H1 (cell line): ENCODE results near the gene B4GALNT3. TPM values are rescaled to one million over a fixed set of nuclear protein-coding genes. Genes with fewer than 3 reads are reported as not detected.

ENCODE experiments used
- CTCF ChIA-PET: fragments of 300-600 bp; sonication (Branson Sonifier 250); formaldehyde crosslinking; loops from one replicate; lab custom pipeline; 2021; ENCODE audit not compliant: partially characterized antibody; lab: Charles Lee
- POLR2A ChIA-PET: fragments of 300-600 bp; sonication (Branson Sonifier 250); formaldehyde crosslinking; loops from one replicate; lab custom pipeline; 2021; ENCODE audit warnings: inconsistent platforms; ENCODE audit not compliant: partially characterized antibody; lab: Charles Lee
- DNase-seq, 2 experiments: peaks; one replicate each; pipeline versions ENCODE4 v3.0.0 to v3.0.0-alpha.2; 2010 to 2022; ENCODE audit warnings: low spot score in 2 of 2, low read depth in 1 of 2, mixed read lengths in 1 of 2
- FAIRE-seq: peaks from 2 replicates; lab custom pipeline; 2011; peaks lifted over from hg19 to GRCh38; lab: Jason Lieb, UNC
- H2AFZ ChIP-seq: 2 replicates; pipeline ENCODE4 v1.8.1; 2012; ENCODE audit warnings: low read length, inconsistent platforms
- H2AK5ac ChIP-seq: 2 replicates; pipeline ENCODE4 v1.6.1; 2013; ENCODE audit warnings: low read depth, low read length
- H2BK120ac ChIP-seq: replicated peaks from 2 replicates; pipeline ENCODE3; 2013; ENCODE audit warnings: low read depth, low read length, inconsistent platforms
- H2BK12ac ChIP-seq: 2 replicates; pipeline ENCODE4 v1.6.1; 2013; ENCODE audit warnings: low read depth, low read length
- H2BK15ac ChIP-seq: 2 replicates; pipeline ENCODE4 v1.6.1; 2013; ENCODE audit warnings: low read length
- H2BK20ac ChIP-seq: 2 replicates; pipeline ENCODE4 v1.6.1; 2013; ENCODE audit warnings: low read length
- H2BK5ac ChIP-seq: 2 replicates; pipeline ENCODE4 v1.6.1; 2013; ENCODE audit warnings: low read depth, low read length
- H3K14ac ChIP-seq: 2 replicates; pipeline ENCODE4 v1.6.1; 2013; ENCODE audit warnings: inconsistent platforms; ENCODE audit not compliant: insufficient read length
- H3K18ac ChIP-seq: 2 replicates; pipeline ENCODE4 v1.6.1; 2013; ENCODE audit warnings: low read length; ENCODE audit errors: extremely low read depth
- H3K23ac ChIP-seq: 2 replicates; pipeline ENCODE4 v1.6.1; 2013; ENCODE audit warnings: inconsistent platforms; ENCODE audit not compliant: insufficient read length
- H3K23me2 ChIP-seq: 2 replicates; pipeline ENCODE4 v1.6.1; 2013; ENCODE audit warnings: low read depth, low read length
- H3K27ac ChIP-seq: 2 replicates; pipeline ENCODE4 v1.6.1; 2011; ENCODE audit warnings: low read depth, low read length, inconsistent platforms
- H3K27me3 ChIP-seq, 4 experiments: replicated peaks in 1 of 4; 1 replicate in 1 of 4; 2 replicates in 3 of 4; pipeline versions ENCODE4 v1.6.1 to v1.8.1; 2011 to 2013; ENCODE audit warnings: low read length in 3 of 4, mild to moderate bottlenecking in 3 of 4, inconsistent platforms in 2 of 4, mixed read lengths in 2 of 4, moderate library complexity in 1 of 4; ENCODE audit not compliant: control insufficient read depth in 3 of 4, insufficient read depth in 3 of 4; ENCODE audit errors: extremely low read depth in 1 of 4
- H3K36me3 ChIP-seq, 4 experiments: 2 replicates each; pipeline versions ENCODE4 v1.6.1 to v1.8.1; 2011 to 2013; ENCODE audit warnings: mild to moderate bottlenecking in 4 of 4, low read length in 3 of 4, moderate library complexity in 2 of 4, control low read depth in 1 of 4, inconsistent platforms in 1 of 4; ENCODE audit not compliant: insufficient read depth in 4 of 4, control insufficient read depth in 2 of 4
- H3K4ac ChIP-seq: replicated peaks from 2 replicates; pipeline ENCODE3; 2013; ENCODE audit warnings: low read length, low read depth, mixed read lengths, inconsistent platforms; ENCODE audit not compliant: insufficient read length
- H3K4me1 ChIP-seq, 4 experiments: replicated peaks in 1 of 4; 1 replicate in 1 of 4; 2 replicates in 3 of 4; pipeline versions ENCODE4 v1.6.1 to v1.8.1; 2011 to 2013; ENCODE audit warnings: low read length in 3 of 4, inconsistent platforms in 2 of 4, mixed read lengths in 1 of 4; ENCODE audit not compliant: insufficient read depth in 4 of 4, control insufficient read depth in 3 of 4
- H3K4me2 ChIP-seq, 2 experiments: 2 replicates each; pipeline versions ENCODE4 v1.6.1 to v1.8.1; 2011 to 2013; ENCODE audit warnings: low read depth in 2 of 2, low read length in 2 of 2, control low read depth in 1 of 2, inconsistent platforms in 1 of 2, mild to moderate bottlenecking in 1 of 2; ENCODE audit not compliant: insufficient read depth in 1 of 2
- H3K4me3 ChIP-seq, 4 experiments: fragments of 200-600, 300-600 bp in 1 of 4; sonication (generic), shearing (Covaris generic), sonication (Bioruptor Twin) in 1 of 4; 2 replicates each; pipeline versions ENCODE4 v1.5.1 to v1.8.1; 2011 to 2016; ENCODE audit warnings: low read length in 4 of 4, low read depth in 3 of 4, control low read depth in 2 of 4, inconsistent platforms in 2 of 4, mild to moderate bottlenecking in 2 of 4, mixed read lengths in 1 of 4, moderate library complexity in 1 of 4; ENCODE audit not compliant: insufficient read depth in 2 of 4; ENCODE audit errors: extremely low read depth in 1 of 4
- H3K56ac ChIP-seq: replicated peaks from 2 replicates; pipeline ENCODE3; 2013; ENCODE audit warnings: low read depth, mild to moderate bottlenecking, mixed read lengths, low read length, inconsistent platforms; ENCODE audit not compliant: insufficient read length
- H3K79me1 ChIP-seq: 2 replicates; pipeline ENCODE4 v1.6.1; 2013; ENCODE audit warnings: low read depth, low read length, control low read depth
- H3K79me2 ChIP-seq, 2 experiments: 2 replicates each; pipeline versions ENCODE4 v1.6.1 to v1.8.1; 2012 to 2013; ENCODE audit warnings: low read length in 2 of 2, mild to moderate bottlenecking in 2 of 2, inconsistent platforms in 1 of 2; ENCODE audit not compliant: insufficient read depth in 2 of 2, control insufficient read depth in 1 of 2
- H3K9ac ChIP-seq, 4 experiments: replicated peaks in 1 of 4; 1 replicate in 1 of 4; 2 replicates in 3 of 4; pipeline versions ENCODE4 v1.6.1 to v1.8.1; 2011 to 2013; ENCODE audit warnings: low read depth in 3 of 4, low read length in 3 of 4, control low read depth in 2 of 4, mild to moderate bottlenecking in 2 of 4, moderate library complexity in 2 of 4, inconsistent platforms in 1 of 4; ENCODE audit errors: extremely low read depth in 1 of 4
- H3K9me3 ChIP-seq, 2 experiments: 2 replicates each; pipeline versions ENCODE4 v1.6.1 to v1.8.1; 2012 to 2013; ENCODE audit warnings: mild to moderate bottlenecking in 2 of 2, moderate library complexity in 2 of 2, control low read depth in 1 of 2, inconsistent platforms in 1 of 2, low read depth in 1 of 2, low read length in 1 of 2, mixed read lengths in 1 of 2; ENCODE audit not compliant: insufficient read depth in 2 of 2
- H4K20me1 ChIP-seq, 2 experiments: replicated peaks in 1 of 2; 2 replicates each; pipeline versions ENCODE3 to v1.8.1; 2011 to 2013; ENCODE audit warnings: inconsistent platforms in 2 of 2, low read length in 2 of 2, mild to moderate bottlenecking in 1 of 2; ENCODE audit not compliant: insufficient read depth in 2 of 2, control insufficient read depth in 1 of 2
- H4K5ac ChIP-seq: 2 replicates; pipeline ENCODE4 v1.6.1; 2013; ENCODE audit warnings: low read length, low read depth, mixed read lengths, inconsistent platforms; ENCODE audit not compliant: insufficient read length
- H4K8ac ChIP-seq: 2 replicates; pipeline ENCODE4 v1.8.0; 2013; ENCODE audit warnings: mild to moderate bottlenecking, moderate library complexity, low read length, inconsistent platforms; ENCODE audit not compliant: insufficient read depth; ENCODE audit errors: extremely low read depth
- H4K91ac ChIP-seq: replicated peaks from 2 replicates; pipeline ENCODE3; 2013; ENCODE audit warnings: low read length, mixed read lengths, inconsistent platforms; ENCODE audit not compliant: insufficient read length
- ASH2L ChIP-seq: fragments of 200-600, 300-600 bp; sonication (generic); IDR thresholded peaks from one replicate; pipeline ENCODE4 v1.7.1; 2017; ENCODE audit warnings: low read length
- BRCA1 ChIP-seq: IDR thresholded peaks from 2 replicates; pipeline ENCODE4 v1.6.1; 2012; ENCODE audit warnings: low read depth, low read length, improper control_type of control experiment
- CHD2 ChIP-seq: IDR thresholded peaks from 2 replicates; pipeline ENCODE4 v1.6.1; 2012; ENCODE audit warnings: low read length, improper control_type of control experiment
- HDAC6 ChIP-seq: IDR thresholded peaks from one replicate; pipeline ENCODE4 v1.7.1; 2012; ENCODE audit warnings: low read depth, mild to moderate bottlenecking, inconsistent platforms, low read length, moderate library complexity
- KDM4A ChIP-seq: IDR thresholded peaks from one replicate; pipeline ENCODE4 v1.7.1; 2012; ENCODE audit warnings: low read depth, mild to moderate bottlenecking, moderate library complexity, low read length, inconsistent platforms; ENCODE audit not compliant: severe bottlenecking
- NANOG ChIP-seq: IDR thresholded peaks from 2 replicates; pipeline ENCODE4 v1.6.1; 2011; ENCODE audit warnings: low read length, low read depth, mild to moderate bottlenecking, inconsistent platforms; ENCODE audit not compliant: insufficient read depth, poor library complexity, severe bottlenecking
- POLR2AphosphoS5 ChIP-seq: IDR thresholded peaks from 2 replicates; pipeline ENCODE4 v1.6.1; 2011; ENCODE audit warnings: low read depth, low read length
- SIRT6 ChIP-seq: IDR thresholded peaks from one replicate; pipeline ENCODE4 v1.7.1; 2012; ENCODE audit warnings: low read length, inconsistent platforms
- TBP ChIP-seq: IDR thresholded peaks from 2 replicates; pipeline ENCODE4 v1.6.1; 2011; ENCODE audit warnings: low read depth, low read length, improper control_type of control experiment
- WGBS, 2 experiments: shearing (Covaris generic) in 1 of 2; methylation state at CpG; one replicate each; pipeline versions ENCODE4 v1.1.6 to v1.1.7; 2013 to 2015; ENCODE audit warnings: low lambda C conversion rate in 2 of 2, mixed read lengths in 2 of 2, inconsistent platforms in 1 of 2, low coverage in 1 of 2, missing lambda C conversion rate in 1 of 2; ENCODE audit not compliant: insufficient replicate concordance in 2 of 2, insufficient coverage in 1 of 2, insufficient read length in 1 of 2; ENCODE audit errors: extremely low coverage in 1 of 2, missing lambda C conversion rate in 1 of 2; 5-methylcytosine and 5-hydroxymethylcytosine counted together
- polyA plus RNA-seq, 7 experiments: library from polyadenylated mRNA; depleted of rRNA in 3 of 7; stranded (reverse) in 5 of 7; unstranded in 2 of 7; fragments of >200 nt in 5 of 7; fragments of 200-250 nt in 2 of 7; gene quantifications; 1 replicate in 5 of 7; 2 replicates in 1 of 7; 4 replicates in 1 of 7; pipeline versions ENCODE4 v1.2.1 to v1.2.3, GENCODE V29; 2011 to 2013; ENCODE audit warnings: missing spikeins in 2 of 7, mixed read lengths in 2 of 7
- total RNA-seq: library from RNA; stranded (reverse); fragmentation: NEBNext Ultra II Directional; extraction: Animal tissue kit (Norgen Biotek cat#: 25700); gene quantifications from 2 replicates; pipeline ENCODE4 v1.2.1, GENCODE V29; 2021
- TF ChIP-seq, protein P1 (sequence below): IDR thresholded peaks from 2 replicates; pipeline ENCODE4 v1.6.1; 2012; ENCODE audit warnings: low read length, inconsistent platforms
- TF ChIP-seq, protein P2 (sequence below): IDR thresholded peaks from 2 replicates; pipeline ENCODE4 v1.6.1; 2011; ENCODE audit warnings: low read length, improper control_type of control experiment

The B4GALNT3 gene
- total and polyA plus RNA-seq, 2 of the 8 experiments (the other 6 are each of a cell fraction or from before 2014, with no cell fraction given), result 12.5 to 20.3 TPM

DNA sequence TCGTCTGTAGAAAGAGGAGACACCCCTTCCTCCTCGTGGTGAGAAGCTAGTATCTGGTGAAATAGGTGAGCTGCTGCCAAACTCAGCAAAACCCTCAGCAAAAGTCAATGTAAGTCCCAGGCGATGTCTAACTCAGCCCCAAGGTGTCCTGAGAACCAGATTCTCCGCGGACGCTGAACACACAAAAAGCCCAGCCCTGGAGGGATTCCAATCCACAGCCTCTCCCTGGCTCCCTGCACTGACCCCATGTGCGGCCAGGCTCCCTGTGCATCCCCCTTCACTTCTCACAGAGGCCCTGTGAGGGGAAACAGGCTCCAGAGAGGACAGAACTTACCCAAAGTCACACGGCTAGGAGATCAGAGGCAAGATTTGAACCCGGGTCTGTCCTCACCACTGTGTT, 122.0 kb downstream of the B4GALNT3 start:
- Histone ChIP-seq H2BK15ac (peak overlapping the region; percentile 77; the same call in 1 of the 2 replicates), H2BK5ac (0 out of 2 replicates have a peak overlapping the region, but pooled peaks have one; percentile 44), H2AK5ac (no peak overlapping the region), H3K23me2 (peaks cover 4% of the 10 kb centered on the region; the same call in 1 of the 2 replicates), H3K36me3 (no peaks in the 10 kb centered on the region), H3K56ac (no peak overlapping the region), H3K4me2 (no peak overlapping the region), H4K8ac (no peak overlapping the region; the same call in 1 of the 2 replicates), H3K4ac (no peak overlapping the region), H3K4me3 (no peak overlapping the region), H2AFZ (peak overlapping the region; percentile 71; the same call in 1 of the 2 replicates), H3K9ac (no peak overlapping the region; a peak in 2 of 7 replicates), H3K9me3 (no peaks in the 10 kb centered on the region), H3K18ac (no peak overlapping the region), H3K14ac (no peak overlapping the region), H3K27ac (no peak overlapping the region), H3K79me1 (no peaks in the 10 kb centered on the region; the same call in 1 of the 2 replicates), H4K5ac (no peak overlapping the region), H4K20me1 (peaks cover 0 to 3% of the 10 kb centered on the region in 2 experiments), H2BK120ac (no peak overlapping the region), H3K27me3 (peaks cover 0 to 3% (median 2%) of the 10 kb centered on the region in 4 experiments; a peak in 6 of 7 replicates), H4K91ac (no peak overlapping the region), H3K23ac (peak overlapping the region; percentile 85), H3K79me2 (no peaks in the 10 kb centered on the region), H2BK12ac (no peak overlapping the region), H2BK20ac (no peak overlapping the region), H3K4me1 (peaks cover 0 to 6% (median 2%) of the 10 kb centered on the region in 4 experiments; a peak in 5 of 7 replicates)
- 88% methylated on average over 9 of the region's 9 CpGs; no CpG with 5 or more reads in 1 of the 2 experiments for WGBS, 2 experiments
- ChIA-PET CTCF (interaction anchor here (1.1 to 3.0 kb wide), 5 partner anchors 11 to 234 kb away, joined by 4 to 14 read pairs (median 7); no protein-coding TSS in a partner anchor), POLR2A (interaction anchor here (1.1 kb wide), 1 partner anchor 10 kb away, joined by 4 read pairs; no protein-coding TSS in a partner anchor)
- no peak for DNase-seq
- no peak for FAIRE-seq
- TF ChIP-seq BRCA1 (no peak), HDAC6 (no peak), SIRT6 (no peak), TBP (no peak), CHD2 (no peak), KDM4A (no peak), POLR2AphosphoS5 (no peak), NANOG (no peak), ASH2L (no peak)
- TF ChIP-seq, protein P1, sequence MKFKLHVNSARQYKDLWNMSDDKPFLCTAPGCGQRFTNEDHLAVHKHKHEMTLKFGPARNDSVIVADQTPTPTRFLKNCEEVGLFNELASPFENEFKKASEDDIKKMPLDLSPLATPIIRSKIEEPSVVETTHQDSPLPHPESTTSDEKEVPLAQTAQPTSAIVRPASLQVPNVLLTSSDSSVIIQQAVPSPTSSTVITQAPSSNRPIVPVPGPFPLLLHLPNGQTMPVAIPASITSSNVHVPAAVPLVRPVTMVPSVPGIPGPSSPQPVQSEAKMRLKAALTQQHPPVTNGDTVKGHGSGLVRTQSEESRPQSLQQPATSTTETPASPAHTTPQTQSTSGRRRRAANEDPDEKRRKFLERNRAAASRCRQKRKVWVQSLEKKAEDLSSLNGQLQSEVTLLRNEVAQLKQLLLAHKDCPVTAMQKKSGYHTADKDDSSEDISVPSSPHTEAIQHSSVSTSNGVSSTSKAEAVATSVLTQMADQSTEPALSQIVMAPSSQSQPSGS, result no peak
- TF ChIP-seq, protein P2, sequence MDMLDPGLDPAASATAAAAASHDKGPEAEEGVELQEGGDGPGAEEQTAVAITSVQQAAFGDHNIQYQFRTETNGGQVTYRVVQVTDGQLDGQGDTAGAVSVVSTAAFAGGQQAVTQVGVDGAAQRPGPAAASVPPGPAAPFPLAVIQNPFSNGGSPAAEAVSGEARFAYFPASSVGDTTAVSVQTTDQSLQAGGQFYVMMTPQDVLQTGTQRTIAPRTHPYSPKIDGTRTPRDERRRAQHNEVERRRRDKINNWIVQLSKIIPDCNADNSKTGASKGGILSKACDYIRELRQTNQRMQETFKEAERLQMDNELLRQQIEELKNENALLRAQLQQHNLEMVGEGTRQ, result no peak
